ENCODE results near the gene EXOC4.

Gene EXOC4

DNA sequence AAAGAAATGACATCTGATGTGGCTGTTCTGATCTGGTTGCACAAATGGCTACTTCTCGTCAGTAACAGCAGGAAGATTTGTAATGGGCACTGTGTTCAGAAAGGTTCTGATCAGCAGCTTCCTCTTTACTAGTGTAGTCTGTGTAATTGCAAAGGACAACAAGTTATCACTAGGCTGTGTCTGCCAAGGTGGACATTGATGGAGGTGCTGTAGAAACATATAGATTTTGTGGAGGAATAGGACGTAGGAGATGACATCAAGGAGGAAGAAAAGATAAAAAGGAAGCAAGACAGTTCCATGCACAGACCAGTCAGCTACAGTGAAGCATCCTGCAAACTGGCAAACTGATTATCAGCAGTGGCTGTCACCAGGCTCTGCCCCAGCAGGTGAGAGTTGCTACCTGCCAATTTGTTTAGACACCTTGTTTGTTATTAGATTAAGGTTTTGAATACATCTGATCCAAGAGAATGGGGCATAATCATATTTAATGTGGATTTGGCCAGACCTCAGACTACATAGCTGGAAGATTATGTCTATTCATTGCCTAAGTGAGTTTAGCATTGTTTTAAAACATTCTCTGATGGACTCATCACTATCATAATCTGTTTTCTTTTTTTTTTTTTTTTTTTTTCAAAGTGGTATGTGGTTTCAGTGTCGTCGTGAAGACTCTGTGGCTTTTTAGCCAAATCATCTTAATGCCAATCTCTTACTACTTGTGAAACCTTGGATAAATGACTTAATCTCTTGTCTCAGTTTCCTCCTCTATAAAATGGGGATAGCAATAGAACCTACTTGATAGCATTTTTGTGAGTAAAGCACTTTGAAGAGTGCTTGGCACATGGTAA, 456.4 kb downstream of the EXOC4 start:
- no peak for DNase-seq (ENCODE audit: low spot score)

DNA sequence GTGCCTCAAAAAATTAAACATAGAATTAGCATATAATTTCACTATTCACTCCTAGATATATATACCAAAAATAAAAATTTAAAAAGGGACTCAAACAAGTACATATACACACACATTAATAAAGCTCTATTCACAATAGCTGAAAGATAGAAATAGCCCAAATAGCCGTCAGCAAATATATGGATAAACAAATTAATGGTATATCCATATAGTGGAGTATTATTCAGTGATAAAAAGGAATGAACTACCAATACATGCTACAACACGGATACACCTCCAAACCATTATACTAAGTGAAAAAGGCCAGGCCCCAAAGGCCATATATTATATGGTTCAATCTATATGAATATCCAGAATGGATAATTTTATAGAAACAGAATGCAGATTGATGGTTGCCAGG, 459.7 kb downstream of the EXOC4 start:
- no peak for DNase-seq (ENCODE audit: low spot score)

DNA sequence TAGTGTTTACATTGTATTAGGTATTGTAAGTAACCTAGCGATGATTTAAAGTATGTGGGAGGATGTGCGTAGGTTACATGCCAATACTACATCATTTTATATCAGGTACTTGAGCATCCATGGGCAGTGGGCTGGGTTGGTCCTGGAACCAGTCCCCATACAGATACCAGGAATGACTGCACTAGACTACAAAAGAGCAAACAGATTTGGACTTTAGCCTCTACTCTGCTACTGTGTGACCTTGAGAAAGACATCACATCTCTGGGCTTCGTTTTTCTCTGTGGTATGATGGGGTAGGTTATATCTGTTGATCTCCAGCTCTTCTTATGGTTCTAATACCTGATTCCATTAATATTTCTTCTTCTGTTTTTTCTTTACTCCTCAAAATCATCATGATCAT, 461.8 kb downstream of the EXOC4 start:
- DNase-seq (ENCODE audit: low spot score) = no peak

DNA sequence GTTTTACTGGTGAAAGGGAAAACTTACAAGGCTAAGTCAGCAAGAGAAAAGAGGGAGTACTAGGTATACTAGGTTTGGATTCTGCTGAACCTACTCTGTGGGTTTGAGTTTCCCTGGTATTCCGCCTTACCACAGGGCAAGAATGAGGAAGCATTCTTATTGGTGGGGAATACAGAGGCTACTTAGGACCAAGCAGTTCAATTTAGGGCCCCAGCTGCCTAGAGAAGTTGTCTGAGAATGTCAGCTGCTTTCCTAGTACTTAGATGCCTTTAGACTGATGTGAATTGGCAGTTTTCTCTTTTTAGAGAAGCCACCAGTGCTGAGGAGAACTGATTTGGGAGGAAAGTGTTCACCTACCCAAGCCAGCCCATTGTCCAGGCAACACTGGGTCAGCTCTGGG, 465.3 kb downstream of the EXOC4 start:
- no peak for DNase-seq (ENCODE audit: low spot score)

DNA sequence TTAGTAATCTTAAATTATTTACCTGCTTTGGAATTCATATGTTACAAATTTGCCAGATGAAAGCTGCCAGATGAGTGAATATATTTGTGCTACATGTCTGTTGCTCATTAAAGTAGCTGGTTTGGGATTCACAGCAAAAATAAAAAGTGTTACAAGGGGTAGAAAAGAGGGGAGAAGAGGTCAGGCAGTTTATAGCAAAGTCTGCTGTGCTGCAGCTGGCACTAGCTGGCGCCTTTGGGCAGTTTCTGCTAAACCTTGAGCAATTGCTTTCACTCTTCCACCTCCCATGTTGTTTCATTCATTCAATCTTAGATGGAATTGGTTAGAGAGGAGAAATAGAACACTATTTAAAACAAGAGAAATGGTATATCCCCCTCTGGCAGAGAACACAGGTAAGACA, 470.2 kb downstream of the EXOC4 start:
- DNase-seq (ENCODE audit: low spot score) = no peak

DNA sequence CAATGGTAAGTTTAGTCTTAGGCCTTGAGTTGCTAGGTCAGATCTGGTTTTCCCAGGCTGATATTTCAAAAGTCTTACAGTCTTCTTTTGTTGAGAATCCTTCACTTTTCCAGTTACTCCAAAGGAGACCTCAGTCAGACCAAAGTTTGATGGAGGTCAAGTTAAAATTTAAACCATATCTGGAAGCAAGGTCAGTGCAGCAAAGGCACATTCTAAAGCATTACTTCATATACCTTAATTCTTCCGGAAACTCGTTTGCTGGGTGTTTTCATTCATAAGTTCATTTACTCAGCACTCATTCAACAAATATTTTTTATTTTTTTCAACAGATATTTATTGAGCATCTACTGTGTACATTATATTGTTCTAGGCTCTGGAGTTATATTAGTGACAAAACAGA, 471.3 kb downstream of the EXOC4 start:
- DNase-seq (ENCODE audit: low spot score) = no peak

DNA sequence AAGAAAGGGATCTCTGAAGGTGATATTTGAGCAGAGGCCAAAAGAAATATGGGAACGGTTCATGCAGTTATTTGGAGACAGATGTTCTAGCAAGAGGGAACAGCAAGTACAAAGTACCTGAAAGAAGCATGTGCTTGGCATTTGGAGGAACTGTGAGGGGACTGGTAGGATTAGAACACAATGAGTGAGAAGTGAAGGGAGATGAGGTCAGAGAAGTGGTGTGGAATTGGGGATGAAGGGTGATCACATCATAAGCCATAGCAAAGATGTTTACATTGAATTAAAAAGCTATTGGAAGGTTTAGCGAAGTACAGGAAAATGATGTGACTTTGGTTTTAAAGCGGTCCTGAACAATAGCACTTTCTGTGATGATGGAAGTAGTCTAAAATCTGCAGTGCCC, 471.8 kb downstream of the EXOC4 start:
- DNase-seq (ENCODE audit: low spot score) = no peak

DNA sequence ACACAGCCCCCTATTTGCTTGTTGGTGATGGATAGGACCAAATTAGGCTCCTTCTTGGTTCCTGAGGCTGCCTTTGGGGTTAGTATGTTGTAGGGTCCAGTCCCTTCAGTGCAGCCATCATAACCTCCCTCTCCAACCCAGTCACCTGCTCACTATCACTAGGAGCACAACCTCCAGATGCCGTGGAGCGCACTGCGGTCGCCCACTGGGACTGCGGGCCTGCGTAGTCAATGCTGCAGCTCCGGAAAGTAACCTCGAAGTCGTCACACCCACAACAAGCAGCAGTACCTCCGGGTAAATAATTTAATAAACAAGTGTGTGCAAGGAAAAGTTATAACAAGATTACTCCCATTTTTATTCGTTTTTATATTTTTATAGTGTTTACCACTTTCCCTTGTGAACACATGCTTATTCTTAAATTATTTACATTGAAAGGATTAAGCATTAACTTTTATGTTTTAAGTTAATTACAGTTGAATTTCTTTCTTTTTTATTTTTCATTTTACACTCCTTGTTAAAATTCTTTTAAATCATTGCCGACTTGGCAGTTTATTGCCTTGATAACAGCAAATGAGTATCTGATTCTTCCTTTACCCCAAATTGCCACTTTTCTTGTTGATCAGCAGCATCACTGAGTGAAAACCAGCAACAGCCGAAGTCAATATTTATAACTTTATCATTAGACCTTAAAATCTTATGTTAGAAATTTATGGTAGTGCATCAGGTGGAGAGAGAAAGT, 474.8 kb downstream of the EXOC4 start:
- DNase-seq (ENCODE audit: low spot score) = no peak

DNA sequence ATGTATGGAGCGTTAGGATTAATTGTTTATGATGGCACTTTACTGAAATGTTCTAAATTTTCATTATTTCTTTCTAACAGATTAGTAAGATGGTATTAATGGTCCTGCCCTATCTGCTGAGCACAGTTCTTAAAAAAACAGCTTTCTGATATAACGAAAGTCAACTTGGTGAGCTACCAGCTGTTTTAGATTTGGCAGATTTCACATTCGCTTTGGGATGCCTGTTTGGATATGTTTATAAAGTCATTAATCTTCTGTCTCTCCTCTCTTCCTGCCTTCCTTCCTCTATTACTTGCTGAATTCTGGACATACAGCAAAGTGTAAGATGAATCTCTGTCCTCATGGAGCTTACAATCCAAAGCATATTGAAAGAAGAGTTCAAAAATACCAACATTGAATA, 477.5 kb downstream of the EXOC4 start:
- DNase-seq (ENCODE audit: low spot score) = no peak

DNA sequence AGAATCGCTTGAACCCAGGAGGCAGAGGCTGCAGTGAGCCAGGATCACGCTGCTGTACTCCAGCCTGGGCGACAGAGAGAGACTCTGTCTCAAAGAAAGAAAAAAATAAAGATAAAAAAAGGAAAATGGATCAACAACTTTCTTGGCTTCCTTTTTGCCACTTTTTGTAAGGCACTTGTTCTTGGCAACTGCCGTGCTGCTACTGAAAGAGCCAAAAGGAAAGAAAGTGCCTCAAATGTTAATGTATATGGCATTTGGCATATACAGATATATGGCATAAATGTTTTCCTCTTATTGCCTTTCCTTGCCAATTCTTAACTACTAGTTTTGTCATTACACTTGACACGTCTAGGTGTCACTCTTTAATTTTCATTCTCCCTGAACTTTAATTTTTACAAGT, 480.5 kb downstream of the EXOC4 start:
- no peak for DNase-seq (ENCODE audit: low spot score)

DNA sequence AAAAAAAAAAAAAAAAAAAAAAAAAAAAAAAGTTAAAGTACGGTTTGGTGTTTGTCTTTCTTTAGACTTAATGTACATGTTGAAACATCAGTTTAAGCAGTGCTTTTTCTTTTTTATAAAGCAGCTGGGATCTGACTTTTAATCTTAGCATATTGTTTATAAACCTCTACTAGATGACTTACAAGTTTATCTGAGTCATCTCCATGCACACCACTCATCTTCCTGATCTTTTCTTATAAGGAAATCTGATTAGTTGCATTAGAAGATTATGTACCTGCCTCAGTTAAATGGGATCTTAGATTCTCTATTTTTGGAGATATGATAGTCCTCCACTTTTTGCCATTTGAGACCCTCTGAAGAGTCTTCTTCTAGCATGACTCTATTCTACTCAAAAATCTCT, 482.3 kb downstream of the EXOC4 start:
- DNase-seq (ENCODE audit: low spot score) = no peak

DNA sequence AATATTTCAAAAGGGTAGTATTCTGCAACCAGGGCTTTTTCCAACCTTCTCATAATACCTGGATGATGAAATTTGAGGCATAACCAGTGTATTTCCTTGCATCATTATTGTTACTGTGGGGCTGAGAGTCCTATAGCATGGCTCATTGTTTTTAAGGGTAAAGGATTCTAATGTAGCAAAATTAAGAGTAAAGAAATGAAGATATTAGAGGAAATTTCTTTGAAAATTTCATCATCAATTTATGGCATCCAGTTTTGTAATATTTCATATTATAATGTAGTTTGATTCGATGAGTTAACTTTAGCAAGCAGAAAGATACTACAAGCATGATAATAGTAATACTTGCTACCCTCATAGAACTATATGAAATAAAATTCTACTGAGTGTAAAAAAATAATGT, 486.9 kb downstream of the EXOC4 start:
- DNase-seq (ENCODE audit: low spot score) = no peak

DNA sequence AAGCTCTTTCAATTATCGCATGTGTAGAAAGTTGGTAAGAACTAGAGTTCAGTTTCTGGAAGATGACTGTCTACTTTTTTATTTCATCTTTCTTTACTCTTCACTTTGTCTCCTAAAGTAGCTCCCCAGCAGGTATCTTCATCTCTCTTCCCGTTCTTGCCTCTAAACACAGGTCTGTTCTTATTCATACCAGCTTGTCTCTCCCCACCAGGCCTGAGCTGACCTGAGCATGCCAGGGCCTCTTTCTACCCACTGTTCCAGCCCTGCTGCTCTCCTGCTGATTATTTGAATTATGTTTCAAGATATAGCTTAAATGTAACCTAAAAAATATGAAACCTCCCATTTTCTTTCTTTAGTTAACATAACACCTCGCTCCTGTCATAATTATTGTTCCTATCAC, 488.2 kb downstream of the EXOC4 start:
- DNase-seq (ENCODE audit: low spot score) = no peak

DNA sequence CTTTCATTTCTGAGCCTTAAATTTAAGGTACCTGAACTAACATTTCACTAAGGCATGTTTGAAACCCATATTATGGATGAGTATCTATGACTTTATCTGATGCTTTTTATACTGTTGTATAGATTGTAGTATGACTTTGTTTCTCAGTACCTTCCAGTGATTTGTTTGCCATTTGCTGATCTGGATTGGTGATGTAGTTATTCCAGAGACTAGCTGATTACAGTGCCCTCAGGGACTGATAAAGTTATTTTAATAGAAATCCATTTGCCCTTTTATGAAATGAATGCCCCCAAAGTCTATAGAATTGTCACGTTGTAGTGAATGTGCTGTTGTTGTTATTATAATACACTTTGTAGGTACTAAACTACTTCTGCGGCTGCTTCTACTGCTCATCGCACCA, 488.8 kb downstream of the EXOC4 start:
- DNase-seq (ENCODE audit: low spot score) = no peak

DNA sequence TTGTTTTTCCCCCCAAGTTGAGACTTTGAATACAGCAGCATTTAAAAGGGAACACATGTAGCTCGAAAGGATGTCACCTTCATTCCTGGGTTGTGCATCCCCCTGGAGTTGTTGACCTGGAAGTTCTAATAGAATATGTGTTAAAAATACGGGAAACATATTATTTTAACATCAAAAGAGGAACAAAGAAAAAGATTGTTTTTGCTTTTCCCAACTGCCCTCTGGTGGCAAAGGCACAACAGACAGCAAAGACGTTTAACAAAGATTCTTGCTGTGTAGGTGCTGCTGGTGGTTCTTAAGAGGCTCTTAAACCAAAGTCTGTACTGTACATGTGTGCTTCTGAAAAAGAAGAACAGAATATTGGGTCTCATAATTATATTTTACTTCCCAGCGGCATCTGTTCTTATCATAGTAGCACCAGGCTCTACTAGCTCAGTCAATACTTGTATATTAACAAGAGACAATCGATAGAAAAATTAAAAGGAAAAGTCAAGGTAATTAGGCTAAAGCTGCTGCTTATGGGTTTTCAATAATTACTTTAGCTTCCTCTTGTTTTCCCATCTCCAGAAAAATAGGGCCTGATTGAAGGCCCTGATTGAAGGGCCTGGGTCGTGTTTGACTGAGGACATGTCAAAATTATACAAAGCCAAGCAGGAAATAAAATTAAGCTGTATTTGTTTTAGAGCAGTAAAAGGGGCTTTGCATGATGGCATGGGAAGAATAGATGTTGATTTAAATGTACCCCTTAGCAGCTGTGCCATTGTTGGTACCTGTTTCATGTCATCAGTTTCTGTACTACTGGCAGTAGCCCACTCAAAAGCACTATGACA, 490.0 kb downstream of the EXOC4 start:
- DNase-seq (ENCODE audit: low spot score) = no peak

DNA sequence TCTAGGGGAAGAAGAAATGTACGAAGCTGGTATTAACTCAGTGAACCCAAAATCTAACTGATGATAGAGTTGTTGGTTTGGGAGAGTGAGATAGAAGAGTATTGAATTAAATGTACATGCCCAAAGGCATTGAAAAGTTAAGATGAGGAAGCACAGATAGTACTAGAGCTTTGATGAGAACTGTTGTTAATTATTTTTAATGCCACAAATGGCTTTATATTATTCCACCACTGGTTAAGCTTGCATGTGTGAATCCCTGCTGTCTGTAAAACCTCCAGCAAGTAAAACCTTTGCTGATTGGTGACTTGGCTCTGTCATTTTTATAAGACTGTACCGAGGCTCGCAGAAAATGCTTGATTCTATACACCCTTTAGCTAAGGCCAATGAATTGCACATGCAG, 491.6 kb downstream of the EXOC4 start:
- no peak for DNase-seq (ENCODE audit: low spot score)

DNA sequence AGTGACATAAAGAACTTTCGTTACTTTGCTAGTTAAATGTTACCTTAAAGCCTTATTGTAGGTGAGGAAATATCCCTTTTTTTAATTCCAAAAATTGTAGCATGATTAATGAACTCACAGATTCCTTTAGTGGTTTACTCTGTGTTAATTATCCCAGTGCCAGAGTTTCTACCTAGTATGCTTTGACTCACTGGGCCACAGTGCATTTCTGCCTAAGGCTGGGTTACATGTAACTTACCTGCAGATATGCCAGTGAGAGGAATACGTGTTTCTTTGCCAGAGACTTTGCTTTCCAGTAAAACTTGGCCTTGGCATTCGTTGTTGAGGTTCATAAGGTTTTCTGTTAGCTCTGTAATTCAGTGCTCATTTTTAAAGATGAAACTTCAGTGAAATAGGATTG, 493.4 kb downstream of the EXOC4 start:
- DNase-seq (ENCODE audit: low spot score) = no peak

DNA sequence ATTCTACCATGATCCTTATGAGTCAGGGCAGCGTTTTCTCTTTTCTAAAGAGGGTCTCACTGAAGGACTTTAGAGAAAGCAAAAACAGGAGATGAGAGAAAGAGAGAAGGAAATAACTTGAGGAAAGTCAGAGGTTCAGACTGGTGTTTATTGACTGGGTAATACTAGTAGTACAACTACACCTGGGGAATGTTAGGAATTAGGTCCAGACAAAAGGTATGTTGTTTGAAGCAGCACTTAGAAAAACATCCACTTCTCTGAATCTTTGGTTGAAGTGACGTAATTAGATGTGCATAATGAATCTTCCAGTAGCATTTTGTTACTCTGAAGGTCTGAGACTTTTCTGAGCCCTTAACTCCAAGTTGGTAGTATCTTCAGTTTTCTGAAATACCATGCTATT, 494.0 kb downstream of the EXOC4 start:
- DNase-seq (ENCODE audit: low spot score) = no peak

DNA sequence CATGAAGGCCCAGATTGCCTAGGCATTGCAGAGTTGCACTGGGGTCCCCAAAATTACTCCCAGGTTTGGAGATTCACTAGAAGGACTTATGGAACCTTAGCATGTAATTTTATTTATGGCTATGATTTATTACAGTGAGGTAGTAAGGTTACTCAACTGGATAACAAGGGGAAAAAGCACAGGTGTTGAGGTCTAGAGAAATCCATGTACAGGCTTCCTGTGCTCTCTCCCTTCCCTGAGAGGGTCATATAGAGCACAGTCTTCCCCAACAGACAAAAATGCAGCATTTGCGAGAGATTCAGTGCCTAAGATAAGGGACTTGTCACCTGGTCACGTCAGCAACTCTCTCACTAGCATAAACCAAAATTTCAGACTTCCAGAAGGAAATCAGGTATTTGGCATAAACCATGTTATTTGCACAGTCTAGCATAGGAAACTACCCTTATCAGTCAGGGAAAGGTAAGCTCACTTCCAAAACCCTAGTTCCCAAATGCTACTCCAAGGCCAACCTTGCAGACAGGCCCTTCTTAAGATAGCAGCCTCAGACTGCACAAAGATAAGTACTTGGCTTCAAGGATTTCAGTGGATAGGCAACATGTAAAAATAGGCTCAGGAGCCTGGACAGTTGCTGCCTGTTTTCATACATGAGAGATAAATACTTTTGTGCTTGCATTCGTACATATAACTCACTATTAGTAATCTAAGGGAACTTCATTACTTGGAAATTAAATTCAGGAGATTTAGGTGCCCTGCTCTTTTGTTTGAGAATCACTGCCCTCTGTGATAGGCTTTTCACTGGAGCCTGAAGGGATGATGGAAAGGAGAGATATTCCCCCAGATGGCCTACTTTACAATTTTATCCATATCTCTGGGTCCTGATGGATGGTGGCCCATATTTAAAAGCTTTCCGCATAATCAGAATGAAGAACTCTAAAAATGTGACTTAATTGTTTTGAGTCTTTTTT, 495.8 kb downstream of the EXOC4 start:
- no peak for DNase-seq (ENCODE audit: low spot score)

DNA sequence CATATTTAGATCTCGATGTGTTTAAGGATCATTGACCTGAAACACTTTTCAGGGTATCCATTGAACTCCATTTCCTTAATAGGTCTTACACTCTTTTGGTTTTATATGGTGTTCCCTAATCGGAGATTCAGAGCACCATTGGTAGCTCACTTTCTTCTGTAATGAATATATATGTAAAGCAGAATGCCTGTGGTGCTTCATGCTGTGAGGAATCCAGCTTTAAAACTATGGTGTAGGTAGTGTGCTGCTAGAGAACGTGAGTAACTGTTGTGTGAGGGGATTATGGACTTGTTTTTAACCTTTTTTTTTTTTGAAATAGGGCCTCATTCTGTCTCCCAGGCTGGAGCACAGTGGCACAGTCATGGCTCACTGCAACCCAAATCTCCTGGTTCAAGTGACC, 497.4 kb downstream of the EXOC4 start:
- no peak for DNase-seq (ENCODE audit: low spot score)

DNA sequence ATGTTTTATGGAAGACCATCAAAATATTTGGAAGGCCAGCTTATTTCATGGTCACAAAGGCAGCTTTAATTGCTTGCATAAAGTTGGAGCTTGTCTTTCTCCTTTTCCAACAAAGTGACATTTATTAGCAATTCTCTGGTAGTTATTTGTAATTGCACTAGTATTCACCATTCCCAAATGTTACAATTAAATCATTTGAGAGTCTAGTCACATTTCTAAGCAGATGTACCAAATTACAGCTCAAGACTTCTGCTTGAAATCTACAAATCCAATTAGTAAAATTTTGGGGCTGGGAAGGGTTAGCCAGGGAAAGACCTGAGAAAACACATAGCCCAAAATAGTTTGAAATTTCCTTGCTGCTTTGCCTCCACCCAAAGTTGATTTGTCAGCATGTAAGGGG, 498.2 kb downstream of the EXOC4 start:
- no peak for DNase-seq (ENCODE audit: low spot score)

DNA sequence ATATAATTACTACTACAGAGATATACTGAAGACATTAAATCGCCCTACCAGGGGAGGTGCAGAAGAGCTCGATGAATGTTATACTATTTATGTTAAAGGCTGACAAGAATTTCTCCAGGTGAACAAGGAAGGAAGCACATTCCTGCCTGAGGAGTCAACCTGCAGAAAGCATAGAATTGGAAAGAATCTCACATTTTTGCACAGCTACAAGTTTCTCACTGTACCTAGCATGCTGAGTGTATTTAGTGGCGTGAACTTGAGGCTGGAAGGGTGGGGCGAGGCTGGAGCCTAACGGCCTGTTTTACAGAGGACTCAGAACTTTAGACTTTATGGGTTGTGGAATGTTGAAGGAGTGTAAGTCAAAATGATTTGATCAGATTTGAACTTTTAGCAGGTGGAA, 500.6 kb downstream of the EXOC4 start:
- DNase-seq (ENCODE audit: low spot score) = no peak
